Measurements from ENCODE around the gene PRMT9.

Gene PRMT9

DNA sequence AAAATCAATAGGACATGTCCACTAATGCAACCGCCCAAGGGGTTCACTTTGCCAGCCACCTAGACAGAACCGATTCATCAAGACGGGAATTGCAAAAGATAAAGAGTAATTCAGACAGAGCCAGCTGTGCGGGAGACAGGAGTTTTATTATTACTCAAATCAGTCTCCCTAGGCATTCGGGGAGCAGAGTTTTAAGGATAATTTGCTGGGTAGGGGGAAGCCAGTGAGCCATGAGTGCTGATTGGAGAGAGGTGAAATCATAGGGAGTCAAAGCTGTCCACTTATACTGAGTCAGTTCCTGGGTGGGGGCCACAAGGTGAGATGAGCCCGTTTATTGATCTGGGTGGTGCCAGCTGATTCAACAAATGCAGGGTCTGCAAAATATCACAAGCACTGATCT lies 58.2 kb downstream of the PRMT9 start:
- in situ Hi-C loops (cut with MboI; ENCODE audit: low sequenced_read_pairs), result no loop called here

DNA sequence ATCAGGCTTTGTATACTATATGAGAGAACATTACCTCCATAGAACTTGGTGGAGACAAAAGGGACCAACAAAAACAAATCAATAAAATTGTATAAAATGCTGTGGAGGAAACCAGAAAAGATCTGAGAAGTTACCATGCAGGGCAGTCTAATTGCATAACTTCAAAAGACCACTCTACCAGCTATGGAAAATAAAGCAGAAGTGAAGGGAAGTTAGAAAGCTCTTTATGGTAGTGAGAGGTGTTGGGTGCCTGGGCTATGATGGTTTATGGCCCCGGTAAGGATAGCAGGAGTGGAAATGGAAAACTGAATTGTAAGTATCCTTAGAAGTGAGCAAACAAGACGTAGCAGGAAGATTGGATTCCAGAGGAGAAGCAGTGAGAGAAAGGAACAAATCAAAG lies 63.6 kb downstream of the PRMT9 start:
- in situ Hi-C loops (cut with MboI; ENCODE audit: low sequenced_read_pairs), result no loop called here

DNA sequence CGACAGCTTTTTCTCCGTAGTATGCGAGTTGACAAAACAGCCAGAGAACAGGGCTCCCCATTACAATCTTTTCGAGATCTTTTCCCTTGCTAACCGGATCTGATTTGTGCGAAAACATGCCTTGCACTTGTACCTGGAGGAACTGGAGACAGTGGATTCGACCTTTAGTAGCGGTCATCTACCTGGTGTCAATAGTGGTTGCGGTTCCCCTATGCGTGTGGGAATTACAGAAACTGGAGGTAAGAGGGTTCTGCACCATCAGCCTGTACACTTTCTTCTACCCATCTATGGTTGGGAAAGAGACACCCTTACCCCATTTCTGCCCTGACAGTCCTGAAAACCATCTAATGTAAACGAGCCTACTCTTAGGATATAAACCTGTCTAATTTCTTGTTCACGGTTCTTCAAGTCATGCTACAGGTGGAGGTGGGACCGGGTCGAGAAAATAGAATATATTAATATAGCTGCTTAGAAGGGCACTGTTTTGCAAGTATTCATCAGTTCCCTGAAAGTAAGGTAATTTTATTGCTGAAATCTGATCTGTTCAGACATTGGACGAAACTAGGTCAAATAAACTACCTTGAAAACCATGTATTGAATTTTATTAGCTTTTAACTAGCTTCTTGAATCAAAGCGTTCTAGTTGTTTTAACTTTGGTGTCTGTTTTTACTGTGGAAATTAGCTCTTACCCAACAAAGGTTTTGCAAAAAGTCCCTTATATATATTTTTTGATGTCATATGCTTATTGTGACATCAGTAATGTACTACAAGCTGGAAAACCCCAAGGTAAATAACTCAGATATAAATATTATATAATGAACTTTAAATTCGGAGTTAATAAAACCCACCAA lies 65.9 kb downstream of the PRMT9 start:
- in situ Hi-C loops (cut with MboI; ENCODE audit: low sequenced_read_pairs), result no loop called here

DNA sequence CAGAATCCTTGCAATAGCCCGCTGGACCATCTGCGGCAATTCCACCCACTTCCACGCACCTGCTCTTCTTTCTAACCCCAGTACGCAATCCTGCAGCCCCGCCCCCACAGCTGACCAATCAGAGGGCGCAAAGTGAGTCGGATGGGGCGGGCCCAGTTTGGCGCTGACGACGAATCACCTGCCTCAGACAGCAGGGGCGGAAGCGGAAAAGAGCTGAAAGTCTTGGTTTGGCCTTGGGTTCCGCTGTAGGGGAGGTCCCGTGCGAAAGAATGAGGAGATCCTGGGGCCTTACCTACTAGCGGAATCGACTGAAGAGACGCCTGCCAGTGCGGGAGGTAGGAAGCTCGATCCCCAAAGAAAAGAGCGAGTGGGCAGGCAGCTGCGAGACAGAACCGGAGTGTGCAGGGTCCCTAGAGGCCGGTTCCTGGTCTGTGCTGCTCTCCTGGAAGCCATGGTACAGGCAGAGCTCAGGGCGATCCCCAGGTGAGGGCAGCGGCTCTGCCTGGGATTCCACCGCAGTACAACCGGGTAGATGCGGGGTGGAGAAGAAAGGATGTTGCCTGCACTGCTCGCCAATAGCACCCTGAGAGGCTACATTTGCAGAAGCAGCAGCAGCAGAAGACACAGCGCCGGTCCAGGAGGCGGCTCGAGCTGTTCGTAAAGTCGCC lies 66.7 kb downstream of the PRMT9 start, which contains the start of gene TMEM184C:
TMEM184C (plus strand) TSS at position 225 of the 668 bp plus-strand sequence. CDS start 560 bp downstream, outside the sequence.
- in situ Hi-C loops (cut with MboI; ENCODE audit: low sequenced_read_pairs), result no loop called here

DNA sequence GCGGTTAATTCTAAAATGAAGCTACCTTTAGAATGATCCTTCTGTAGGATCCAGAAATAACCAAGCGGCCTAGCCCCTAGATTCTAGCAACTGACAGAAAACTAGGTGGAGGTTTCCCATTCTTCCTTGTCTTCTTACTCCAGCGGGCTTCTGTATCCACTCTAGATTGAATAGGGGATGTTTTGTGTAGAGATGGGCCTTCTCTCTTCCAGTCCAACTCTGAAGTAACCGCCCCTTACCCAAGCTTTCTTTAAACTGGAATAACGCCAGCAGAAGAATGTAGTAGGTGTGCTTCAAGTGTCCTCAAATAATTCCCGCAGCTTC lies 67.2 kb downstream of the PRMT9 start:
- in situ Hi-C loops (cut with MboI; ENCODE audit: low sequenced_read_pairs), result no loop called here

DNA sequence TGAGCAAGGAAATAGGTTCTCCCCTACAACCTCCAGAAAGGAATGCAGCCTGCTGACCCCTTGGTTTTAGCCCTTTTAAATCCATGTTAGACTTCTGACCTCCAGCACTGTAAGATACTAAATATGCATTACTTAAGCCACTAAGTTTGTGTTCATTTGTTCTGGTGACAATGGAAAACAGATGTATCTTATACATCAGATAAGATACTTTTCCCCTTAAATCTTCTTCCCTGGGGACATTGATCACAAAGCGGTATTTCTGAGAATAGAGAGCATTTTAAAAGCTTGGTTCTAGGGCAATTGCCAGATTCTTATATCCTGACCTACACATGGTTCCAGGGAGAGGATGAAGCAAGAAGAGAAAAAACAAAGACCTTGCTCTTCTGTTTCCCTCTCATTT lies 73.3 kb downstream of the PRMT9 start:
- in situ Hi-C loops (cut with MboI; ENCODE audit: low sequenced_read_pairs), result no loop called here

DNA sequence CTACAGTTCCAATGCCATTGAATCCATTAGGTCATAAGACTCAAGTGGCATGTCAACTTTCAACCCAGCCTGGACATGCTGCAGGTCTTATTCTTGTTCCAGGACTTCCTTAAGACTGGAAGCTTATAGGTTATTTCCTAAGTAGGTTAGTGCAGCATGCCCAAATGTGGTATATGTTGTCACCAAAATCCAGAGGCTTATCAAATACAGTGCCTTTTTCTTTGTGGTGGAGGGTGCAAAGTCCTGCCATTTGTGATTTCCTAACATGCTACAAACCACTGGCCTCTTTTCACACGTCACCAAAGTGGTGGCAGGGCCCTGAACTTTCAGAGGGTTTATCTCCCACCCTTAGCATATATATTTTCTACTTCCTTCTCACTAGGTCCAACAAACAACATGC lies 76.5 kb downstream of the PRMT9 start:
- in situ Hi-C loops (cut with MboI; ENCODE audit: low sequenced_read_pairs), result no loop called here

DNA sequence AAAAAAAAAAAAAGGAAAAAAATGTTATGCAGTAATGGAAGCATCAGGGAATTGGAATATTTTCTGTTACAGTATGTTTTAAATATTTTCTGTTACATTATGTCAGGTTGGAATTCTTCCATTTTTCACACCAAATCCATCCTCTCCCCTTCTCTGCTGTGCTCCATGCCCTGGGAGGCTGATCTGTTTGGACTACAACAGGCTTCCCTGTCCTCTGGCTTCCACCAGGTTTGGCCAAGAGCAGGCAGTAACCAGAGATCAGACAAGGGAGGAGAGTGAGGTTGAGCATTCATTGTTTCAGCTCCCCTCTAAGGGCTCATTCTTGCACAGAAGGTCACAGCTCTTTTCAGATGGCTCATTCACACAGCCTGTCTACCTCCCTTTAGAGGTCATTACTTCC lies 78.5 kb downstream of the PRMT9 start:
- in situ Hi-C loops (cut with MboI; ENCODE audit: low sequenced_read_pairs), result no loop called here

DNA sequence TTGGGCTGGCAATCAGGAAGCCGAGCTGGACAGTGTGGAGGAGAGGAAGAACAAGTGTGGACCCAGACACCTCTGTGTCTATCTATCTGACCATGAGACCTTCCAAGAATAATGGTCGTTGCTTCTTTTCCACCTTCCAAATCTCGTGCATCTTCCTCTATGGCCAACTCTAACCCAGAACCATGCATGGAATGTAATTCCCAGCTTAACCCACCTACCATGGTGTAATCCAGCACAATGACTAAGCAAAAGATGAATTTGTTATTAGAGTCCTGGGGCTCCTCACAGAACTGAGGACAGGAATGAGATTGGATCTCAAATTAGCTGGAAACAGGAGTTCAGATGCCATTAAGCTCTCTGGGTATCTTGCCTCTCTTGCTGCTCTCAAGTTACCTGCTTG lies 84.2 kb downstream of the PRMT9 start:
- in situ Hi-C loops (cut with MboI; ENCODE audit: low sequenced_read_pairs), result no loop called here

DNA sequence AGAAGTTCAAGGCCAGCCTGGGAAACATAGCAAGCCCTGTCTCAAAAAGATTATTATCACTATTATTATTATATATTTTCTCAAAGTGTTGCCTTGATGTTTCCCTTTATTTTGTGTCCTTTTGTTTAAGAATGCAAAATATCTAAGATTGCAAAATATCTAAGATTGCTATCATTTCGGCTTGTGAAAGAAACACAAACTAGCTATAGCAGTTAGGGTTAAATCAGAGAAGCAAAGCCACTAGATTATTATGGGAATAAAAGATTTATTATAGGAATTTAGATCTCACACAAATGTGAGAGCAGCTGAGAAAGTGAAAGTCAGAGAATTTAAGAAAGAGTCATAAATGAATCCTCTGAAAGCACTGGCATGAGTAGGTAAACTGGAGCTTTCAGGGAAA lies 84.8 kb downstream of the PRMT9 start:
- in situ Hi-C loops (cut with MboI; ENCODE audit: low sequenced_read_pairs), result no loop called here

DNA sequence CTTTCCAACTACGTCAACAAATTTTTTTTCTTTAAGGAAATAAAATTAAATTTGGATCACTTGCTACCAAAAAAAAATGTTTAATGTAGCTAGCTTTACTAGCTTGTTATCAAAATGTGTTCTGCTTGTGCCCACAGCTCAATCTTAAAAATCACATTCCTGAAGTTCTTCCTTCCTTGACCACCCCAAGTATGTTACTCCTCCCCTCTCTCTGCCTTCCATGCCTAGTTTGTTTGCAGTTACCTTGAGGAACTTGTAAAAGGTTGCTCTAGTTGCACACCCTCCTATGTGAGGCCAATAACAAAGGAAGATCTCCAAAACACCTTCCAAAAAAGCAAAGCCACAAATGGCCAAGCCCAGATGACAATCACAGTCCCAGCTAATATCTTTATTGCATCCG lies 86.4 kb downstream of the PRMT9 start:
- in situ Hi-C loops (cut with MboI; ENCODE audit: low sequenced_read_pairs), result no loop called here

DNA sequence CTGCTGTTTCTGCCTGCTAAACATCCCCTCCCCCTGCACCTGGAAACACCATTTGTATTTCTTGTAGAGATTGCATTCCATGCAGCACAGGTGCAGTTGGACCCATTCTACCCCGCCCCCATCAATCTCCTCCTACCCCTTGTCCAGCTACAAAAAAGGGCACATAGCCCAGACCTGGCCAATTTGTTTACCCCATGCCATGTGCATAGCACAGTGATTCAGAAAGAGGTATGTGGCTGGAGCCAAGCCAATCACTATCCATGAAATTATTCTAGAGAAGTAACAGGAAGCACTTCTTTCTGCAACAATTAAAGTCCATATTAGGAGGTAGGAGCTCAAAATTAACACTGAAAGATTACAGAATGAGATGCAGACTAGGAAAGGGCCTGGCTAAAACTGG lies 87.0 kb downstream of the PRMT9 start:
- in situ Hi-C loops (cut with MboI; ENCODE audit: low sequenced_read_pairs), result no loop called here

DNA sequence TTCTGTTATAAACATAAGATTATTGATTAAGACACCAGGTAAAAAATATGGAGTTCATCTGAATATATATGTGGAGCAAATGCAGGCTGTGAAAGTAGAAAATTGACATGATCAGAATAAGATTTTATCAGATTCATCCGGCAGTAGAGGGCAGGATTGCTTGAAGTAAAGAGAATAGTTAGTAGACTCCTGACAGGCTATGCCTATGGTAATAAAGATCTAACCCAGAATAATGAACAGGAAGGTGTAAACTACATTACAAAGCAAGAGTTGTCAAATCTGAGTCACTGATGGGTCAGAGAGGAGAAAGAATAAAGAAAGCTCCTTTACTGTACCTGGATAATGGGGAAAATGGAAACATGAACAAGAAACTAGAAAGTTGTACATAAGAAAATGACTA lies 87.6 kb downstream of the PRMT9 start:
- in situ Hi-C loops (cut with MboI; ENCODE audit: low sequenced_read_pairs), result no loop called here

DNA sequence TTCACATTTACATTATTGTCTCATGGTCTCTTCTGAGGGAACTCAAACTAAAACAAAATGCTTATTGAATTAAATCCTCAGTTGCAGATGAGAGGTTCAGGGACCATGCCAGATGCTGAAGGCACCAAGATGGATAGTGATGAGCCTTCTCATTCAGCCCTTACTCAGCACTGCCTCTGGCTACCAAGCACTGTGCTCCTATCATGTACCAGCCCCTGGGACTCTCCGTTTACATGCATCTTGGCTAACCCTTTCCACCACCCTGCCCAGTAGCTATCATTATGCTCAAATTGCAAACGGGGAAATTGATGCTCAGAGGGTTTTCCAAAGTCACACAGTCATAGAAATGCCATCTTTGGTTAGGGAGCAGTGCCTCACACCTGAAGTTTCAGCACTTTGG lies 89.4 kb downstream of the PRMT9 start:
- in situ Hi-C loops (cut with MboI; ENCODE audit: low sequenced_read_pairs), result no loop called here

DNA sequence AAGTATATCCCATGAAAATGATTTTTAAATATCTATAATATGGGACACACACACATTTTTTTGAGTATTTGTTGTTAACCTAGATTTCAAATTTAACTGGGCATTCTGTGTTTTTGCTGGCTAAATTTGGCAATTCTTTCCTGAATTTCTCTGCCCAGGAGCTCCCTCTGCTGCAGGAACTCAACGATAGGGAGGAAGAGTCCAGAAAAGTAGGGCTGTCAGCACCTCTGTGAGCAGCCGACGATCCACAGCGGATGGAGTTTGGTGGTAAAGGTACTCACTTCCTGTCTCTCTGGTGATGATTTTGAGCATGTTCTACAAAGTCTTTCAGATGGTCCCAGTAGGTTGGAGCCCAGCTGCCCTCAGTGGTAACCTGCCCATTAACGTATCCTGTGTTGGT lies 89.9 kb downstream of the PRMT9 start:
- in situ Hi-C loops (cut with MboI; ENCODE audit: low sequenced_read_pairs), result no loop called here

DNA sequence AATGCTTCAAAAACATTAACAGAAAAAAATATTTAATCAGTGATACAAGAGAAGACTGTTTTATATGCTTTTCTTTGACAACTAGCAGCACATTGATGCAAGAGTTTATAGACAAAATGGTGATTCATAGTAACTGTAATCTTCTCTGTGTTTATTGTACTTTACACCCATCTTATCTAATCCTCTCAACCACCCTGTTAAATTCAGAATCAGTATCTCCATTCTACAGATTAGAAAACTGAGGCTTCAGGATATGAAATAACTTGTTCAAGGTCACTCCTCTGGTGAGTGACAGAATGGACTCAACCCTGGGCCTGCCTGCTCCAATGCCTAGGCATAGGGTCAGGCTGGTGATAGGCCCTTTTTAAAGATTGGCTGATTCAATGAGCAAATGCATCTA lies 92.9 kb downstream of the PRMT9 start:
- in situ Hi-C loops (cut with MboI; ENCODE audit: low sequenced_read_pairs), result no loop called here

DNA sequence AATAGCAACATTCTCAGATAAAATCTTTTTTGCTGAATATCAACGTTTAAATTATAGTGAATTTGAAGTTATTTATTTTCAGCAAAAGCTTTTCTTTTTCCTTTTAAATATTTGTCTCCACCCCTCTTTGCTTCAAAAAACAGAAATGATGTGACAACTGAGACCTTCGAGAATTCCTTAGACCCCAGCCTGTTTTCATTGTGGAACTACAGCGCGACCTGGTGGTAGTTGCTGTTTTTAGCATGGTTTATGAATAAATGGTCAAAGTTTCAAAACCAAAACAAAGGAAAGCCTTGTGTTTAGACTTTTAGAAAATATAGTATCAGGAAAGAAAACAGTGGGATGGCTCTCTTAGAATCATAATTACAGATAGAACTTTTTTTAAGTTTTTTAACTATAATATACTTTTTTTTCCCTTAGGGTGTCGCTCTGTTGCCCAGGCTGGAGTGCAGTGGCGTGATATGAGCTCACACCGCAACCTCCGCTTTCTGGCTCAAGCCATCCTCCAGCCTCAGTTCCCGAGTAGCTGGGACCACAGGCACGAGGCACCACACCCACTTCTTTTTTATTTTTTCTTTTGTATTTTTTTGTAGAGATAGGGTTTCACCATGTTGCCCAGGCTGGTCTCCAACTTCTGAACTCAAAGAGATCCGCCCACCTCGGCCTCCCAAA lies 93.6 kb downstream of the PRMT9 start:
- in situ Hi-C loops (cut with MboI; ENCODE audit: low sequenced_read_pairs), result no loop called here

DNA sequence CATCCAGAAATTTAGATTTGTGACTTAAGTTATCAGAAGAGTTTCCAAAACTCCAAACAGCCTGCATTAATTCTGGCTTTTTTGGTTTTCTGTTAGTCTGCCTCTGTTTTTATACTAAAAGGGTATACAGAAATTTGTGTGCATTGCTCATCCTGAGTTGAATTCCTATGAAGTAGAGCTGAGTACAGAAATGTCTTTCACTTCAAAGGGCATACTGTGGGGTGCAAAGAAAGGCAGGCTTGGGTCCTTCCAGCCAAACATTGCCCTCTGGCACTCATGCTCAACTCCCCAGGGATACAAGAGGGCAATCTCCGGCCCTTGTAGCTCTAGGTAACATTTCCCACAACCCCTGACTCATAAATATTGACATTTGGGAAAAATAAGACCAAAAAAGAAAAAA lies 94.4 kb downstream of the PRMT9 start:
- in situ Hi-C loops (cut with MboI; ENCODE audit: low sequenced_read_pairs), result no loop called here
